Kidney (tissue), 14 donors: ENCODE measurements around the gene CCND2. TPM values are rescaled to one million over a fixed set of nuclear protein-coding genes. Genes with fewer than 3 reads are reported as not detected.
A peak's percentile ranks its signal among the peaks of the same experiment; 100 is the strongest.
"Not testable (repeated sequence)": the region's sequence is repeated elsewhere in the genome, so short reads cannot be mapped to it uniquely, and the experiment has no call there.

Source experiments
- DNase-seq, 5 donors: peaks; one replicate each; pipeline ENCODE4 v3.0.0-alpha.2; 2013 to 2020
- FAIRE-seq: peaks from 2 replicates; lab custom pipeline; 2012; peaks lifted over from hg19 to GRCh38; lab: Jason Lieb, UNC
- H3K27ac ChIP-seq, 2 donors: one replicate each; pipeline ENCODE4 v1.7.0; 2013; ENCODE audit warnings: low read depth in 2 of 2, low read length in 2 of 2, inconsistent platforms in 1 of 2
- H3K27me3 ChIP-seq: one replicate; pipeline ENCODE4 v1.7.1; 2013; ENCODE audit warnings: low read length, inconsistent platforms; ENCODE audit not compliant: control insufficient read depth, insufficient read depth
- H3K36me3 ChIP-seq, 3 donors: one replicate each; pipeline versions ENCODE4 v1.7.0 to v1.7.1; 2013; ENCODE audit warnings: low read length in 3 of 3, control low read depth in 1 of 3, inconsistent platforms in 1 of 3; ENCODE audit not compliant: insufficient read depth in 3 of 3, control insufficient read depth in 2 of 3
- H3K4me1 ChIP-seq, 3 donors: one replicate each; pipeline versions ENCODE4 v1.7.0 to v1.7.1; 2013; ENCODE audit warnings: low read length in 3 of 3, inconsistent platforms in 1 of 3, low read depth in 1 of 3; ENCODE audit not compliant: control insufficient read depth in 2 of 3, insufficient read depth in 2 of 3
- H3K4me3 ChIP-seq, 3 donors: one replicate each; pipeline versions ENCODE4 v1.7.0 to v1.8.1; 2013; ENCODE audit warnings: low read length in 3 of 3, control low read depth in 1 of 3, inconsistent platforms in 1 of 3
- H3K9ac ChIP-seq, 3 donors: one replicate each; pipeline versions ENCODE4 v1.7.0 to v1.7.1; 2013; ENCODE audit warnings: low read length in 3 of 3, control low read depth in 1 of 3, inconsistent platforms in 1 of 3
- H3K9me3 ChIP-seq, 3 donors: one replicate each; pipeline versions ENCODE4 v1.7.0 to v1.7.1; 2013; ENCODE audit warnings: low read length in 3 of 3, control low read depth in 1 of 3, inconsistent platforms in 1 of 3; ENCODE audit not compliant: control insufficient read depth in 2 of 3, insufficient read depth in 1 of 3
- CTCF ChIP-seq: IDR thresholded peaks from 3 replicates; pipeline ENCODE4 v1.5.1; 2012; ENCODE audit warnings: mild to moderate bottlenecking, moderate library complexity, borderline replicate concordance; ENCODE audit not compliant: insufficient read depth; ENCODE audit errors: extremely low read depth
- intact Hi-C: fragments of 100-400 bp; cut with DNase I; formaldehyde crosslinking; loops from one replicate; pipeline ENCODE4 v1.11.1; 2022
- polyA plus RNA-seq: library from polyadenylated mRNA; stranded (reverse); fragments of 350-450 nt; fragmentation: Illumina TruSeq; extraction: RNeasy Lipid Tissue Mini Kit (QIAGEN cat#74804); gene quantifications from one replicate; pipeline ENCODE4 v1.2.3, GENCODE V29; 2014; ENCODE audit warnings: low read depth, low replicate concordance; ENCODE audit not compliant: insufficient read depth
- total RNA-seq: library from RNA; stranded (reverse); fragmentation: NEBNext Ultra II Directional; extraction: Animal tissue kit (Norgen Biotek cat#: 25700); gene quantifications from one replicate; pipeline ENCODE4 v1.2.1, GENCODE V29; 2021
- donor health status: control.
- donor health status: control.
- donor health status: control.
- donor health status: control.
- donor health status: control.
- donor health status: DM: yes; HTN: yes; CAD: no.
- donor health status: Normal renal cell carcinoma (clear cell type).

The CCND2 gene
- total and polyA plus RNA-seq, 2 donors from 2014 or later, result 3.3 to 94.4 TPM

GRCh38 chr12:4240981-4241380 is 32.6 kb upstream of the CCND2 start:
- intact Hi-C loops, result no loop called here
- no peak for TF ChIP-seq CTCF
- Histone ChIP-seq H3K9me3 (peaks cover 0 to 6% (median 2%) of the 10 kb centered on the region in 3 donors), H3K36me3 (no peaks in the 10 kb centered on the region), H3K27me3 (no peaks in the 10 kb centered on the region), H3K9ac (no peak overlapping the region), H3K4me3 (no peak overlapping the region), H3K4me1 (no peaks in the 10 kb centered on the region), H3K27ac (no peak overlapping the region)
- no peak for FAIRE-seq
- no peak for DNase-seq

GRCh38 chr12:4241592-4241991 is 32.0 kb upstream of the CCND2 start:
- intact Hi-C loops, result no loop called here

GRCh38 chr12:4242595-4242994 is 31.0 kb upstream of the CCND2 start:
- Histone ChIP-seq H3K9me3 (peaks cover 0 to 3% (median 2%) of the 10 kb centered on the region in 3 donors), H3K4me3 (no peak overlapping the region), H3K27ac (no peak overlapping the region), H3K4me1 (no peaks in the 10 kb centered on the region), H3K9ac (no peak overlapping the region), H3K36me3 (no peaks in the 10 kb centered on the region), H3K27me3 (no peaks in the 10 kb centered on the region)
- intact Hi-C loops, result no loop called here
- FAIRE-seq, result no peak
- TF ChIP-seq CTCF, result no peak
- DNase-seq, result peak in 1 of 5 donors; percentile 24

More at GRCh38 chr12:4241592-4241991, 32.0 kb upstream of the CCND2 start:
- no peak overlapping the region for H3K9ac ChIP-seq
- peaks cover 0 to 3% (median 2%) of the 10 kb centered on the region in 3 donors for H3K9me3 ChIP-seq
- DNase-seq, result no peak
- no peaks in the 10 kb centered on the region for H3K27me3 ChIP-seq
- TF ChIP-seq CTCF, result no peak
- no peak overlapping the region for H3K4me3 ChIP-seq
- H3K27ac ChIP-seq, result no peak overlapping the region
- no peak for FAIRE-seq
- no peaks in the 10 kb centered on the region for H3K4me1 ChIP-seq
- no peaks in the 10 kb centered on the region for H3K36me3 ChIP-seq

- Histone ChIP-seq H3K27ac (no peak overlapping the region), H3K27me3 (no peaks in the 10 kb centered on the region), H3K36me3 (no peaks in the 10 kb centered on the region), H3K4me1 (no peaks in the 10 kb centered on the region), H3K9ac (no peak overlapping the region), H3K4me3 (no peak overlapping the region), H3K9me3 (peaks cover 0 to 3% (median 2%) of the 10 kb centered on the region in 3 donors)
- DNase-seq (peak in 1 of 5 donors; percentile 14), FAIRE-seq (no peak)
- no peak for TF ChIP-seq CTCF
- intact Hi-C loops, result no loop called here
Measured at GRCh38 chr12:4243091-4243490, 30.5 kb upstream of the CCND2 start.

DNA sequence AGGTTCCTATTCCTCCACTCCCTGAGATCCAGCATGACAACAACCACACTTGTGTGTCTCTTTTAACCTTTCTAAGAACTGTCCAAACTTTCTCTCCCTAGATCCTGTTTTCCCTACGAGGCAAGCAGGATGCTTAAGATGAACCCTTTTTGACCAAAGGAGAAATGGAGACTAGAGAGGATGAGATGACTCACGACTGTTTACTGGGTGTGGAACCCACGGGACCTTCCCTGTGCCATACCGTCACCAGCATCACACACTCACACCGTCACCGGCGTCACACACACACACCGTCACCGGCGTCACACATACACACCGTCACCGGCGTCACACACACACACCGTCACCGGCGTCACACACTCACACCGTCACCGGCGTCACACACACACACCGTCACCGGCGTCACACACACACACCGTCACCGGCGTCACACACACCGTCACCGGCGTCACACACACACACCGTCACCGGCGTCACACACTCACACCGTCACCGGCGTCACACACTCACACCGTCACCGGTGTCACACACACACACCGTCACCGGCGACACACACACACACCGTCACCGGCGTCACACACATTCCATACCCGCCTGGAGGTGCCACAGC is 30.0 kb upstream of the CCND2 start:
- DNase-seq, H3K4me1 ChIP-seq, H3K27me3 ChIP-seq, H3K9me3 ChIP-seq, H3K9ac ChIP-seq, intact Hi-C loops, FAIRE-seq, H3K4me3 ChIP-seq, H3K36me3 ChIP-seq, H3K27ac ChIP-seq: not testable (repeated sequence)
